HEK293 (cell line): ENCODE data around the gene FADS1.
A peak's percentile ranks its signal among the peaks of the same experiment; 100 is the strongest.

Source experiments
- AEBP2 ChIP-seq: fragments of 450-650 bp; formaldehyde crosslinking; IDR thresholded peaks from 2 replicates; pipeline ENCODE4 v1.5.1; 2016; ENCODE audit warnings: missing biosample characterization, missing genetic modification characterization, borderline replicate concordance
- CTCF ChIP-seq: fragments of 450-650 bp; formaldehyde crosslinking; IDR thresholded peaks from 2 replicates; pipeline ENCODE4 v1.5.1; 2016; ENCODE audit warnings: missing biosample characterization, missing genetic modification characterization
- HOXA7 ChIP-seq: sonication (generic); formaldehyde crosslinking; IDR thresholded peaks from 2 replicates; pipeline ENCODE4 v1.8.1; 2022; ENCODE audit warnings: missing genetic modification reagents, borderline replicate concordance
- PBX3 ChIP-seq: sonication (generic); formaldehyde crosslinking; IDR thresholded peaks from 2 replicates; pipeline ENCODE4 v1.8.1; 2022; ENCODE audit warnings: mild to moderate bottlenecking, moderate library complexity, missing genetic modification reagents
- PRDM10 ChIP-seq: fragments of 450-650 bp; formaldehyde crosslinking; IDR thresholded peaks from 2 replicates; pipeline ENCODE4 v1.5.1; 2016; ENCODE audit warnings: missing biosample characterization, missing genetic modification characterization
- TCF7L2 ChIP-seq: IDR thresholded peaks from 2 replicates; pipeline ENCODE4 v1.6.1; 2011; ENCODE audit warnings: low read depth, mild to moderate bottlenecking, inconsistent platforms, low read length, moderate library complexity, borderline replicate concordance
- YY1 ChIP-seq: fragments of 450-650 bp; formaldehyde crosslinking; IDR thresholded peaks from 2 replicates; pipeline ENCODE4 v1.5.1; 2018; ENCODE audit warnings: missing biosample characterization, missing genetic modification characterization
- ZNF266 ChIP-seq: fragments of 450-650 bp; formaldehyde crosslinking; IDR thresholded peaks from 2 replicates; pipeline ENCODE4 v1.5.1; 2016; ENCODE audit warnings: missing biosample characterization, missing genetic modification characterization, low read depth
- ZNF274 ChIP-seq, 2 experiments: fragments of 200-500 bp in 1 of 2; fragments of 450-650 bp in 1 of 2; sonication (Bioruptor generic) in 1 of 2; formaldehyde crosslinking in 1 of 2; IDR thresholded peaks; 2 replicates each; pipeline versions ENCODE4 v1.5.1 to v1.6.1; 2014 to 2016; ENCODE audit warnings: borderline replicate concordance in 1 of 2, inconsistent platforms in 1 of 2, low read length in 1 of 2, missing biosample characterization in 1 of 2, missing genetic modification characterization in 1 of 2
- ZNF596 ChIP-seq: fragments of 450-650 bp; IDR thresholded peaks from 2 replicates; pipeline ENCODE4 v1.5.0; 2018; ENCODE audit warnings: missing biosample characterization, mild to moderate bottlenecking, missing genetic modification characterization, moderate library complexity
- ZNF621 ChIP-seq: fragments of 450-650 bp; formaldehyde crosslinking; IDR thresholded peaks from 2 replicates; pipeline ENCODE4 v1.5.1; 2017; ENCODE audit warnings: missing biosample characterization, missing genetic modification characterization
- TF ChIP-seq, protein P1 (sequence below): fragments of 450-650 bp; formaldehyde crosslinking; IDR thresholded peaks from 2 replicates; pipeline ENCODE4 v1.5.1; 2017; ENCODE audit warnings: missing biosample characterization, missing genetic modification characterization

GRCh38 chr11:61787928-61788491 is 28.8 kb downstream of the FADS1 start:
- TF ChIP-seq PRDM10 (tag by site-specific recombination) (no peak), YY1 (tag by site-specific recombination) (no peak), PBX3 (CRISPR knock-in tag) (no peak), ZNF621 (tag by site-specific recombination) (no peak), CTCF (tag by site-specific recombination) (peak; percentile 54), ZNF274 (IDR thresholded peaks at IDR 0.05; ENCODE audit: low read length) (no peak), ZNF274 (tag by site-specific recombination; IDR thresholded peaks at IDR 0.05; ENCODE audit: borderline replicate concordance) (no peak), AEBP2 (no peak), ZNF596 (no peak), ZNF266 (no peak), HOXA7 (CRISPR knock-in tag) (no peak), TCF7L2 (no peak)
- TF ChIP-seq, protein P1, sequence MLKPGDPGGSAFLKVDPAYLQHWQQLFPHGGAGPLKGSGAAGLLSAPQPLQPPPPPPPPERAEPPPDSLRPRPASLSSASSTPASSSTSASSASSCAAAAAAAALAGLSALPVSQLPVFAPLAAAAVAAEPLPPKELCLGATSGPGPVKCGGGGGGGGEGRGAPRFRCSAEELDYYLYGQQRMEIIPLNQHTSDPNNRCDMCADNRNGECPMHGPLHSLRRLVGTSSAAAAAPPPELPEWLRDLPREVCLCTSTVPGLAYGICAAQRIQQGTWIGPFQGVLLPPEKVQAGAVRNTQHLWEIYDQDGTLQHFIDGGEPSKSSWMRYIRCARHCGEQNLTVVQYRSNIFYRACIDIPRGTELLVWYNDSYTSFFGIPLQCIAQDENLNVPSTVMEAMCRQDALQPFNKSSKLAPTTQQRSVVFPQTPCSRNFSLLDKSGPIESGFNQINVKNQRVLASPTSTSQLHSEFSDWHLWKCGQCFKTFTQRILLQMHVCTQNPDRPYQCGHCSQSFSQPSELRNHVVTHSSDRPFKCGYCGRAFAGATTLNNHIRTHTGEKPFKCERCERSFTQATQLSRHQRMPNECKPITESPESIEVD (tag by site-specific recombination), result no peak
